PC-3 (cell line): ENCODE results near the gene FGG. TPM values are rescaled to one million over a fixed set of nuclear protein-coding genes. Genes with fewer than 3 reads are reported as not detected.

Experiments
- ATAC-seq: fragments of 200-7000 bp; cut with Tn5 transposase; 2 replicates; pipeline ENCODE4 v1.9.1; 2020; ENCODE audit warnings: mild to moderate bottlenecking, moderate library complexity
- BruUV-seq: library from RNA; stranded (reverse); fragments of 400-500 nt; replicated peaks from 2 replicates; lab custom pipeline; 2021; lab: Mats Ljungman, UMichigan
- CTCF ChIA-PET: fragments of 300-600 bp; sonication (Branson Sonifier 250); formaldehyde crosslinking; loops from one replicate; lab custom pipeline; 2022; ENCODE audit warnings: antibody characterized with exemption; lab: Charles Lee
- POLR2A ChIA-PET: fragments of 300-600 bp; sonication (Branson Sonifier 250); formaldehyde crosslinking; loops from one replicate; lab custom pipeline; 2022; ENCODE audit warnings: antibody characterized with exemption; ENCODE audit not compliant: unreplicated experiment; lab: Charles Lee
- DNase-seq: peaks from one replicate; pipeline ENCODE4 v3.0.0-alpha.2; 2015
- H2AFZ ChIP-seq: fragments of 300-600 bp; sonication (generic); 2 replicates; pipeline ENCODE4 v1.6.0; 2016; ENCODE audit warnings: antibody characterized with exemption, low read length
- H3F3A ChIP-seq: fragments of 300-600 bp; sonication (generic); one replicate; pipeline ENCODE4 v1.6.0; 2017; ENCODE audit warnings: antibody characterized with exemption, low read length, control low read depth, mild to moderate bottlenecking; ENCODE audit not compliant: unreplicated experiment
- H3K27ac ChIP-seq: fragments of 300-600 bp; sonication (generic); 2 replicates; pipeline ENCODE4 v1.5.1; 2016; ENCODE audit warnings: mild to moderate bottlenecking, low read length
- H3K27me3 ChIP-seq: fragments of 300-600 bp; sonication (generic); 2 replicates; pipeline ENCODE4 v1.6.1; 2016; ENCODE audit warnings: low read length, mixed read lengths
- H3K36me3 ChIP-seq: fragments of 300-600 bp; sonication (generic); 2 replicates; pipeline ENCODE4 v1.6.1; 2016; ENCODE audit warnings: low read depth, mixed run types, low read length, mixed read lengths
- H3K4me1 ChIP-seq: fragments of 300-600 bp; sonication (generic); 2 replicates; pipeline ENCODE4 v1.5.1; 2016; ENCODE audit warnings: low read length; ENCODE audit not compliant: insufficient read depth
- H3K4me2 ChIP-seq: fragments of 300-600 bp; sonication (generic); 2 replicates; pipeline ENCODE4 v1.6.0; 2016; ENCODE audit warnings: low read length
- H3K4me3 ChIP-seq: fragments of 300-600 bp; sonication (generic); 2 replicates; pipeline ENCODE4 v1.5.1; 2016; ENCODE audit warnings: mild to moderate bottlenecking, low read length, mixed read lengths
- H3K79me2 ChIP-seq: fragments of 300-600 bp; sonication (generic); 2 replicates; pipeline ENCODE4 v1.6.1; 2017; ENCODE audit warnings: low read length, mixed read lengths
- H3K9ac ChIP-seq: fragments of 300-600 bp; sonication (generic); 2 replicates; pipeline ENCODE4 v1.6.0; 2016; ENCODE audit warnings: mild to moderate bottlenecking, low read length
- H3K9me2 ChIP-seq: fragments of 300-600 bp; sonication (generic); replicated peaks from 2 replicates; pipeline ENCODE4 v1.6.1; 2016; ENCODE audit warnings: mixed run types, low read length, mixed read lengths
- H3K9me3 ChIP-seq: fragments of 300-600 bp; sonication (generic); 2 replicates; pipeline ENCODE4 v1.6.1; 2016; ENCODE audit warnings: low read length, mixed read lengths
- H4K20me1 ChIP-seq: fragments of 300-600 bp; sonication (generic); 2 replicates; pipeline ENCODE4 v1.6.1; 2016; ENCODE audit warnings: low read length, mixed read lengths
- EZH2 ChIP-seq: fragments of 300-600 bp; sonication (generic); IDR thresholded peaks from one replicate; pipeline ENCODE4 v1.6.1; 2017; ENCODE audit warnings: antibody characterized with exemption, mild to moderate bottlenecking, low read length; ENCODE audit not compliant: unreplicated experiment
- EZH2phosphoT487 ChIP-seq: fragments of 300-600 bp; sonication (generic); IDR thresholded peaks from 2 replicates; pipeline ENCODE4 v1.6.1; 2018; ENCODE audit warnings: mild to moderate bottlenecking, antibody characterized with exemption, low read length, borderline replicate concordance
- intact Hi-C: fragments of 100-400 bp; cut with micrococcal nuclease; formaldehyde crosslinking; loops from 2 replicates; pipeline ENCODE4 v1.9.0; 2023
- total RNA-seq: library from RNA; depleted of rRNA; stranded (reverse); fragments of >200 nt; gene quantifications from 2 replicates; pipeline ENCODE4 v1.2.3, GENCODE V29; 2014
- TF ChIP-seq, protein P1 (sequence below): fragments of 300-600 bp; sonication (generic); conservative IDR thresholded peaks from 2 replicates; pipeline ENCODE4 v1.5.1; 2017; ENCODE audit warnings: antibody characterized with exemption, low read depth, mild to moderate bottlenecking, low read length

Gene FGG
- total RNA-seq, 1 experiment from 2014 or later, result not detected

DNA sequence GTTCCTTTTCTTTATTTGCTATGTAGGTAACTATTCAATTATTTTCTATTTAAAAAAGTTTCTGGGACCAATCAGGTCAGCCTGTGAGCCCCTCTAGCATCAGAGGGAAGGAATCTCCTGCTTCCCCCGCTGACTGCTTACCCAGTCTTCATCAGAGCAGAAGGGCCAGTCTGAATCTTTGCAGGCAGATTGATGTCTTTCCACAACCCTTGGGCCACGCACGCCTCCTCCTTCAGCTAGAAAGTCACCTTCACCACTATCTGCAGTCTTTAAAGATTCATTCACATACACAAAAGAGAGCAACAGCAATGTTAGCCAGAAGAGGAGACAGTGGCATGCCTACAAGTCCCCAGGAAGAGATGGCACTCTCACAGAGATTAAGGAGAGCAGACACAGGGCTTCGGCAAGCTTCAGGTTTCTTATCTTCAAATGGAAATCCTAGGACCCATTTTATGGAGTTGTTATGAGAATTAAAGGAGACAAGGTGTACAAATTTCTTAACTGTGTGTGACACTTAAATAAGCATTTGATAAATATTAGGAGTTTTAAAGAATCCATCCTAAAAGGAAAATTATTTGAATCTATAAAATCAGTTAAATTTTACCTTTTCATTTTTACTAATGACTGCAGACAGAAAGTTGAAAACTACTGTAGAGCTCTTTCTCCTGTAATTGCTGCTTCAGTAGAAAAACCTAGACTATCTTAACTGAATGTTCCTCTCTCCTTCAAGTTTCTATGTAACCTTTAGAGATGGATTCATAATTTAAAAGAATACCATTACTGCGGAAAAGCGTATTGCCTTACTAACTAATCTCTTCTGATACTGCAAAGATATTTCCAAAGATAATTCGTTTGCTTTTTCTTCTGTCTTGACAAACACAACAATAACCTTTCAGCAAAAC lies 22.9 kb downstream of the FGG start:
- H4K20me1 ChIP-seq, result no peaks in the 10 kb centered on the region
- H3K4me1 ChIP-seq, result no peaks in the 10 kb centered on the region
- DNase-seq, result no peak
- POLR2A ChIA-PET, result no interaction called here
- H3K36me3 ChIP-seq, result no peaks in the 10 kb centered on the region
- H3K79me2 ChIP-seq, result no peaks in the 10 kb centered on the region
- H3K9me2 ChIP-seq, result no peaks in the 10 kb centered on the region
- no peak overlapping the region for H3K4me3 ChIP-seq
- no TSS peak for BruUV-seq
- no peak overlapping the region for H2AFZ ChIP-seq
- H3K4me2 ChIP-seq, result no peak overlapping the region
- no peak for ATAC-seq
- CTCF ChIA-PET, result no interaction called here
- H3K9me3 ChIP-seq, result no peaks in the 10 kb centered on the region
- intact Hi-C loops, result no loop called here
- no peak overlapping the region for H3K27ac ChIP-seq
- TF ChIP-seq EZH2 (no peak), EZH2phosphoT487 (no peak)
- TF ChIP-seq, protein P1, sequence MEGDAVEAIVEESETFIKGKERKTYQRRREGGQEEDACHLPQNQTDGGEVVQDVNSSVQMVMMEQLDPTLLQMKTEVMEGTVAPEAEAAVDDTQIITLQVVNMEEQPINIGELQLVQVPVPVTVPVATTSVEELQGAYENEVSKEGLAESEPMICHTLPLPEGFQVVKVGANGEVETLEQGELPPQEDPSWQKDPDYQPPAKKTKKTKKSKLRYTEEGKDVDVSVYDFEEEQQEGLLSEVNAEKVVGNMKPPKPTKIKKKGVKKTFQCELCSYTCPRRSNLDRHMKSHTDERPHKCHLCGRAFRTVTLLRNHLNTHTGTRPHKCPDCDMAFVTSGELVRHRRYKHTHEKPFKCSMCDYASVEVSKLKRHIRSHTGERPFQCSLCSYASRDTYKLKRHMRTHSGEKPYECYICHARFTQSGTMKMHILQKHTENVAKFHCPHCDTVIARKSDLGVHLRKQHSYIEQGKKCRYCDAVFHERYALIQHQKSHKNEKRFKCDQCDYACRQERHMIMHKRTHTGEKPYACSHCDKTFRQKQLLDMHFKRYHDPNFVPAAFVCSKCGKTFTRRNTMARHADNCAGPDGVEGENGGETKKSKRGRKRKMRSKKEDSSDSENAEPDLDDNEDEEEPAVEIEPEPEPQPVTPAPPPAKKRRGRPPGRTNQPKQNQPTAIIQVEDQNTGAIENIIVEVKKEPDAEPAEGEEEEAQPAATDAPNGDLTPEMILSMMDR, result no peak
- H3K27me3 ChIP-seq, result no peaks in the 10 kb centered on the region
- H3K9ac ChIP-seq, result no peak overlapping the region
- no peaks in the 10 kb centered on the region for H3F3A ChIP-seq

DNA sequence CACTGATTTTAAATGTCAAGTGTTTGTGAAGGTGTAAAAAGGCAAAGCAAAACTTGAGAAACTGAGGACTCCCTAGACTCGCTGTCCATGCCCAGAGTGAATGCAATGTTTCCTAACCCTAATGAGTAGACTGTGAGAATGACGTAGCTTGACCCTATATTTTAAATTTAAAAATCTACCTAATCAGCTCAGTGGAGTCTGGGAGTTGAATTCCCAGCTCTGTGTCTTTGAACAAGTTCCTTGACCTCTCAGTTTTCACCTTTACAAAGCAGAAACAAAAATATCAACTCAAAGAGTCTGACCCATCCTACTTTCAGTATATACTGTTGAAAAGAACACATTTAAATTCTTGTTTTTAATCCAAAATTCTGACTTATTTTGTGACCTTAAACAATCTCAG lies 24.3 kb downstream of the FGG start:
- Histone ChIP-seq H4K20me1 (no peaks in the 10 kb centered on the region), H3K9ac (no peak overlapping the region), H3K9me3 (no peaks in the 10 kb centered on the region), H3K9me2 (no peaks in the 10 kb centered on the region), H3K79me2 (no peaks in the 10 kb centered on the region), H3K27me3 (no peaks in the 10 kb centered on the region), H3K27ac (no peak overlapping the region), H3K4me1 (no peaks in the 10 kb centered on the region), H3F3A (no peaks in the 10 kb centered on the region), H3K36me3 (no peaks in the 10 kb centered on the region), H2AFZ (no peak overlapping the region), H3K4me3 (no peak overlapping the region), H3K4me2 (no peak overlapping the region)
- ATAC-seq (no peak), DNase-seq (no peak)
- no TSS peak for BruUV-seq
- TF ChIP-seq, protein P1, result no peak
- TF ChIP-seq EZH2 (no peak), EZH2phosphoT487 (no peak)
- CTCF ChIA-PET, result no interaction called here
- intact Hi-C loops, result no loop called here
- POLR2A ChIA-PET, result no interaction called here

DNA sequence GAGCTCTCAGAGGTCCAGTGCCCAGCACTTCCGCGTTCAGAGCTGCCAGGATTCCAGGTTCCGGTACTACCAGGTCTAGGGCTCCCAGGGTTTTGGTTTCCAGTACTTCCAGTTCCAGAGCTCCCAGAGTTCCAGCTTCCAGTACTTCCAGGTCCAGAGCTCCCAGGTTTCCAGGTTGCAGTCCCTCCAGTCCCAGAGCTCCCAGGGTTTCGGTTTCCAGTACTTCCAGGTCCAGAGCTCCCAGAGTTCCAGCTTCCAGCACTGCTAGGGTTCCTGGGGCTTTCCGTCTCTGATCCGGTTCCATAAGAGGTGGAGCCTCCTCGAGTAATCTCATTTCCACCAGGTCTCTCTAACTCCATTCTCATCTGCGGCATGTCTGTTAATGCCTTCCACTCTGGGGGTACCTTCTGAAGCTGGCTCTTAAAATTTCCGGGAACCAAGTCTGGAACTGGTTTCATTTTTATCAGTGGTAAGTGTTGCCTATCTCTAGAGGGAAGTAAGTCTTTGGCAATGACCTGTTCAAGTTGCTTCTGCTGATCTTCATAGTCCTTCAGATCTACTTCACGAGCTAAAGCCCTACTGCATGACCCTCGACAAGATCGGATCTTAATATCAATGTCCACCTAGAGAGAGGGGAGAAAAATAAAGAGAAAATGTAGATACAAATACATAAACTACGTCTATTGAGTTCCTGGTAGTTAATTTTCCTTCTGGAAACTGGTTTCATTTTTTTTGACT lies 26.0 kb downstream of the FGG start:
- POLR2A ChIA-PET, result no interaction called here
- no peak overlapping the region for H3K27ac ChIP-seq
- intact Hi-C loops, result no loop called here
- no peaks in the 10 kb centered on the region for H3K9me3 ChIP-seq
- no peak for DNase-seq
- no peaks in the 10 kb centered on the region for H3K36me3 ChIP-seq
- no peak for ATAC-seq
- no peak overlapping the region for H2AFZ ChIP-seq
- BruUV-seq, result no TSS peak
- no peak overlapping the region for H3K4me2 ChIP-seq
- no peaks in the 10 kb centered on the region for H4K20me1 ChIP-seq
- no peaks in the 10 kb centered on the region for H3K27me3 ChIP-seq
- H3K9ac ChIP-seq, result no peak overlapping the region
- CTCF ChIA-PET, result no interaction called here
- no peaks in the 10 kb centered on the region for H3F3A ChIP-seq
- no peaks in the 10 kb centered on the region for H3K9me2 ChIP-seq
- no peaks in the 10 kb centered on the region for H3K4me1 ChIP-seq
- H3K79me2 ChIP-seq, result no peaks in the 10 kb centered on the region
- no peak overlapping the region for H3K4me3 ChIP-seq
- TF ChIP-seq, protein P1, result no peak
- no peak for TF ChIP-seq EZH2
- TF ChIP-seq EZH2phosphoT487, result no peak
